Activated CD4-positive, alpha-beta memory T cell treated with anti-CD3 and anti-CD28 coated beads for 36 hours (primary cell): ENCODE data around the gene IFNL1. TPM values are rescaled to one million over a fixed set of nuclear protein-coding genes. Genes with fewer than 3 reads are reported as not detected.

Experiments
- CTCF ChIA-PET: fragments of 350-600 bp; sonication (Branson Sonifier 250); formaldehyde crosslinking; loops from one replicate; lab custom pipeline; 2021; ENCODE audit warnings: antibody characterized with exemption, inconsistent platforms; lab: Charles Lee
- POLR2A ChIA-PET: fragments of 350-600 bp; sonication (Branson Sonifier 250); formaldehyde crosslinking; loops from one replicate; lab custom pipeline; 2021; ENCODE audit warnings: antibody characterized with exemption; lab: Charles Lee
- DNase-seq: peaks from one replicate; pipeline ENCODE4 v3.0.0-alpha.2; 2020
- H3K27ac Mint-ChIP-seq: one replicate; pipeline ENCODE4 v1.8.0; 2021; ENCODE audit warnings: mixed read lengths
- H3K27me3 Mint-ChIP-seq: one replicate; pipeline ENCODE4 v1.8.0; 2021; ENCODE audit warnings: mixed read lengths
- H3K36me3 Mint-ChIP-seq: one replicate; pipeline ENCODE4 v1.8.0; 2021; ENCODE audit warnings: mixed read lengths
- H3K4me1 Mint-ChIP-seq: one replicate; pipeline ENCODE4 v1.8.0; 2021; ENCODE audit warnings: low read depth, mixed read lengths
- H3K4me3 Mint-ChIP-seq: one replicate; pipeline ENCODE4 v1.8.0; 2021; ENCODE audit warnings: mild to moderate bottlenecking, mixed read lengths
- H3K9me3 Mint-ChIP-seq: one replicate; pipeline ENCODE4 v1.8.0; 2021; ENCODE audit warnings: mixed read lengths
- intact Hi-C: fragments of 100-400 bp; cut with micrococcal nuclease; formaldehyde crosslinking; loops from one replicate; pipeline ENCODE4 v1.15.1; 2023
- total RNA-seq, 2 experiments: library from RNA; stranded (reverse); gene quantifications; one replicate each; pipeline ENCODE4 v1.2.3, GENCODE V29; 2021

IFNL1 gene
- total RNA-seq, 2 experiments from 2014 or later = 1.2 to 1.6 TPM

DNA sequence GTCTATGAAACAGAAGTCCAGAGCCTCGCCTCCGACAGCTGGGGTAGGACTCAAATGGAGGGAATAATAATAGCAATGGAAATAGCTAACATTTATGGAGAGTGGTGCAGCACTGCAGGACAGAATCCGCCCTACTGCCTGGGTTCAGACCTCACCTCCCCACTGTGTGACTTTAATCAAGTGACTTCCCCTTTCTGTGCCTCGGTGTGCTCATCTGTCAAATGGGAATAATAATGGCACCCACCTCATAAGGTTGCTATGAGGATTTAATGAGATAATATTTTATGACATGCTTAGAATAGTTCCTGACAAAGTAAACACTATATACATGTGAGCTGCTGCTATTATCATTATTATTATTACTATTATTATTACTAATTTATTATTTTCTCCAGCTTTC lies 21.3 kb downstream of the IFNL1 start:
- intact Hi-C loops = no loop called here
- Mint-ChIP-seq H3K4me3 (no peak overlapping the region), H3K36me3 (peaks cover 10% of the 10 kb centered on the region), H3K4me1 (peaks cover 17% of the 10 kb centered on the region), H3K27me3 (no peaks in the 10 kb centered on the region), H3K9me3 (no peaks in the 10 kb centered on the region), H3K27ac (no peak overlapping the region)
- ChIA-PET POLR2A (no interaction called here), CTCF (no interaction called here)
- no peak for DNase-seq

DNA sequence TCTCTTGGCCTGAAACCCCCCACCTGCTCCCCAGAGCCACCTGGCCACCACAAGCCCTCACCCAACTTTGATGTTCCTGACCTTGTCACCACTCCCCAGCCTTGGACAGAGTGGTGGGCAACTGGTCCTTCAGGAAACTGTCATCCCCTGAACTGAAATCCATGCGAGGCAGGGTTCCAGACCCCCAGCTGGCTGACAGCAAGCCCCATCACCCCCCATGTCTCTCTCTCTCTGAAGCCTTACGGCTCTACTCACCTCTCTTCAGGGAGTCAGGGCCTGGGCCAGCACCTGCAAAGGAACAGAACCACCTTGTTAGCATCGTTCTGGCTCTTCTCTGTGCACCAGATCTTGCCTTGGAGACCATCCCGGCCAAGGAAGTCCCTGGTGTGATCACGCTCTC lies 21.9 kb downstream of the IFNL1 start:
- Mint-ChIP-seq H3K36me3 (peaks cover 8% of the 10 kb centered on the region), H3K4me1 (peaks cover 19% of the 10 kb centered on the region), H3K9me3 (no peaks in the 10 kb centered on the region), H3K4me3 (no peak overlapping the region), H3K27me3 (no peaks in the 10 kb centered on the region), H3K27ac (no peak overlapping the region)
- intact Hi-C loops = no loop called here
- ChIA-PET CTCF (no interaction called here), POLR2A (no interaction called here)
- no peak for DNase-seq

DNA sequence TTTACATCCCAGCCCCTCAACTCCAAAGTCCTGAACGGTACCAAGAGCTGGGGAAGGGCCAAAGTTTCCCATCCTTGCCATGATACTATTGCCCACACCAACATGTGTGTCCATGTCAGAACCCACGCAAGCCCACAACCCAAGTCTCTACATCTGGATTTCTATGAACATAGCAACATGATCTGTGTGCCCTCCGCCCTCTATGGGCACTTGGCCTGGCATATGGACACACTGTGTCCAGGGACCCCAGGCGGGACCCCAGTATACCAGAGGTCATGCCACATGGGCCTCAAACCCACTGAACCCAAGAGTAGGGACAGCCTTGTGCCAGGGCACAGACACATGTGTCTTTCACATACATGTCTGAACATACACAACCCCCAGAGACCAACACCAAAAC lies 22.5 kb downstream of the IFNL1 start:
- no peaks in the 10 kb centered on the region for H3K9me3 Mint-ChIP-seq
- H3K4me1 Mint-ChIP-seq = peaks cover 21% of the 10 kb centered on the region
- POLR2A ChIA-PET = no interaction called here
- no peak overlapping the region for H3K27ac Mint-ChIP-seq
- CTCF ChIA-PET = interaction anchor here (0.6 kb wide), 1 partner anchor 357 kb away, joined by 3 read pairs; no protein-coding TSS in a partner anchor
- peak overlapping the region; percentile 54 for H3K4me3 Mint-ChIP-seq
- H3K27me3 Mint-ChIP-seq = no peaks in the 10 kb centered on the region
- H3K36me3 Mint-ChIP-seq = peaks cover 5% of the 10 kb centered on the region
- DNase-seq = no peak
- intact Hi-C loops = no loop called here

DNA sequence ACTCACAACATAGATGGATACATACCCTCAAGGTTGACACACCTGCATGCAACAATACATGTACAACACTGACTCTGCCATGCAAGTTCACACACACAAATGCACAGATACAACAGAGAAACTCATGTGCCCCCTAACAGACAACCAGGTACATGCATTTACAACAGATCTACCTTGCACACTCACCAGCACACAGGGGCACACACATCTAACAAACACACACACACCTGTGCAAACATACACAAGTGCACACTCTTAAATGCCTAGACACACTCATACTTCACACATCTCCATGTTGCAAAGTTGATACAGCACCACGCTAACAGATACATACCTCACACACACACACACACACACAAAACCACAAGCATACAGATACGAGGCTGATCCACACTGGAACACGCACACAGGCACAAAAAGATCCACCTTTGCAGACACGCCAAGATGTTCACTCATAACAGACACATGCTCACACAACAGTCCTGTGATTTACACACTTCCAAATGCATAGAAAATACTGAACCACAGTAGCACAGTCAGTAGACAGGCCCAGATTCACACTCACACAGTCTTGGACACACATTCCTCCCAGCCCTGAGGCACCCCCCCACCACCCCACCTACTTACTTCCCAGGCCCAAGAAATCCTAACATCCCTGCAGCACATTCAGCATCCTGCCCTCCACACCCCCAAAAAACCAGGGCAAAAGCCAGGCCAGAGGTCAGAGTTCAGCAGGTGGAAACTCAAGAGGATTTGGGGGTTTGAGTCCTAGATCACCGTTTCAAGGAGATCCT lies 23.1 kb downstream of the IFNL1 start:
- intact Hi-C loops = no loop called here
- Mint-ChIP-seq H3K27ac (no peak overlapping the region), H3K4me1 (peaks cover 21% of the 10 kb centered on the region), H3K36me3 (peaks cover 5% of the 10 kb centered on the region), H3K27me3 (no peaks in the 10 kb centered on the region), H3K9me3 (no peaks in the 10 kb centered on the region), H3K4me3 (peak overlapping the region; percentile 54)
- no peak for DNase-seq
- ChIA-PET POLR2A (no interaction called here), CTCF (interaction anchor here (0.6 kb wide), 1 partner anchor 358 kb away, joined by 3 read pairs; no protein-coding TSS in a partner anchor)

DNA sequence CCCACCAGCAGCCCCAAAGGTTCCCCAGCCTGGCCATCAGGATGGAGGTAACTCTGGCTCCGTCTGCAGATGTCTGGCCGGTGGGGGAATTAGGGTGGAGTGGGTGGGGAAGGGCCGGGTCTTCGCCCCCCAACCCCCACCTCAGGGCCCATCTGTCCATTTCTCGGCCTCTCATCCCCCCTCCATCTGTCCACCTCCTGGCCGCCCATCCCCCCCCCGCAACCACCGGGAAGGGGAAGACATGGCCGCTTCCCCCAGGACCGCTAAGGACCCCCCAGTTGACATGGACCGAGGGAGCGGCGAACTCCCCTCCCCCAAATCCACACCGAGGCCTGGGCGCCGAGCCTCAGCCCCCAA lies 23.7 kb downstream of the IFNL1 start:
- CTCF ChIA-PET = no interaction called here
- H3K27ac Mint-ChIP-seq = no peak overlapping the region

GRCh38 chr19:39321117-39321831 lies 25.1 kb downstream of the IFNL1 start:
- Mint-ChIP-seq H3K4me3 (peak overlapping the region; percentile 73), H3K36me3 (peaks cover 2% of the 10 kb centered on the region), H3K4me1 (peaks cover 21% of the 10 kb centered on the region), H3K27ac (peak overlapping the region; percentile 7), H3K27me3 (no peaks in the 10 kb centered on the region), H3K9me3 (no peaks in the 10 kb centered on the region)
- ChIA-PET POLR2A (no interaction called here), CTCF (no interaction called here)
- DNase-seq = no peak
- intact Hi-C loops = no loop called here

More for the DNA sequence above, 23.7 kb downstream of the IFNL1 start:
- no peak for DNase-seq
- intact Hi-C loops = no loop called here
- no peaks in the 10 kb centered on the region for H3K9me3 Mint-ChIP-seq
- no peaks in the 10 kb centered on the region for H3K27me3 Mint-ChIP-seq
- POLR2A ChIA-PET = no interaction called here
- peak overlapping the region; percentile 66 for H3K4me3 Mint-ChIP-seq
- peaks cover 21% of the 10 kb centered on the region for H3K4me1 Mint-ChIP-seq
- H3K36me3 Mint-ChIP-seq = peaks cover 4% of the 10 kb centered on the region

- POLR2A ChIA-PET = no interaction called here
- CTCF ChIA-PET = no interaction called here
Observed at GRCh38 chr19:39321832-39322176, 25.6 kb downstream of the IFNL1 start.

DNA sequence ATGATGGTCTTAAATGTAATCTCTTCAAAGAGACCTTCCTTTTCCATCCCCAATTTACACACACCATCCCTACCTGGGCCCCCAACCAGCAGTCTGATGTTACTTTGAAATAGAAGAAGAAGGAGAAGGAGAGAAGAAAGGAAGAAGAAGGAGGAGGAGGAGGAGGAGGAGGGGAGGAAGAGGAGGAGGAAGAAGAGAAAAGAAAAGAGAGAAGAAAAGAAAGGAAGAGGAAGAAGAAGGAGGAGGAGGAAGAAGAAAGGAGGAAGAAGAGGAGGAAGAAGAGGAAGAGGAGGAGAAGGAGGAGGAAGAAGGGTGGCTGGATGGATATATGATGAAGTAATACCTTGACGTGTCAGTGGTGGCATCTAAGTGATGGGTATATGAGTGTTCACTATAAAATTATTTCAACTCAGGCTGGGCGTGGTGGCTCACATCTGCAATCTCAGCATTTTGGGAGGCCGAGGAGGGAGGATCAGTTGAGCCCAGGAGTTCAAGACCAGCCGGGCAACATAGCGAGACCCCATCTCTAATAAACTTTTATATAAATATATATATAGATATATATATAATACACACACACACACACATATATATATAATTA lies 28.1 kb downstream of the IFNL1 start:
- Mint-ChIP-seq H3K36me3 (peaks cover 20% of the 10 kb centered on the region), H3K27ac (no peak overlapping the region), H3K4me3 (no peak overlapping the region), H3K4me1 (peaks cover 31% of the 10 kb centered on the region), H3K27me3 (no peaks in the 10 kb centered on the region), H3K9me3 (no peaks in the 10 kb centered on the region)
- CTCF ChIA-PET = interaction anchor here (1.0 kb wide), 1 partner anchor 202 kb away, joined by 5 read pairs; no protein-coding TSS in a partner anchor
- POLR2A ChIA-PET = no interaction called here
- intact Hi-C loops = no loop called here
- DNase-seq = no peak

More at GRCh38 chr19:39321832-39322176, 25.6 kb downstream of the IFNL1 start:
- H3K27ac Mint-ChIP-seq = no peak overlapping the region
- DNase-seq = no peak
- H3K9me3 Mint-ChIP-seq = no peaks in the 10 kb centered on the region
- H3K36me3 Mint-ChIP-seq = peaks cover 3% of the 10 kb centered on the region
- peak overlapping the region; percentile 73 for H3K4me3 Mint-ChIP-seq
- intact Hi-C loops = no loop called here
- peaks cover 23% of the 10 kb centered on the region for H3K4me1 Mint-ChIP-seq
- H3K27me3 Mint-ChIP-seq = no peaks in the 10 kb centered on the region

GRCh38 chr19:39325778-39326665 lies 29.8 kb downstream of the IFNL1 start:
- peak; percentile 24 for DNase-seq
- ChIA-PET POLR2A (interaction anchor here (1.0 kb wide), 1 partner anchor 10 kb away, joined by 3 read pairs; the partner anchor contains the start of gene GMFG), CTCF (interaction anchor here (0.8 to 3.0 kb wide), 7 partner anchors 9 to 204 kb away, joined by 3 to 21 read pairs (median 4); partner anchors contain the start of gene GMFG)
- Mint-ChIP-seq H3K36me3 (peaks cover 22% of the 10 kb centered on the region), H3K27me3 (no peaks in the 10 kb centered on the region), H3K4me3 (no peak overlapping the region), H3K27ac (peak overlapping the region; percentile 2), H3K4me1 (peaks cover 35% of the 10 kb centered on the region), H3K9me3 (no peaks in the 10 kb centered on the region)
- intact Hi-C loops = loop anchor here (5.0 kb wide), 1 partner anchor 204 kb away; no protein-coding TSS in a partner anchor

DNA sequence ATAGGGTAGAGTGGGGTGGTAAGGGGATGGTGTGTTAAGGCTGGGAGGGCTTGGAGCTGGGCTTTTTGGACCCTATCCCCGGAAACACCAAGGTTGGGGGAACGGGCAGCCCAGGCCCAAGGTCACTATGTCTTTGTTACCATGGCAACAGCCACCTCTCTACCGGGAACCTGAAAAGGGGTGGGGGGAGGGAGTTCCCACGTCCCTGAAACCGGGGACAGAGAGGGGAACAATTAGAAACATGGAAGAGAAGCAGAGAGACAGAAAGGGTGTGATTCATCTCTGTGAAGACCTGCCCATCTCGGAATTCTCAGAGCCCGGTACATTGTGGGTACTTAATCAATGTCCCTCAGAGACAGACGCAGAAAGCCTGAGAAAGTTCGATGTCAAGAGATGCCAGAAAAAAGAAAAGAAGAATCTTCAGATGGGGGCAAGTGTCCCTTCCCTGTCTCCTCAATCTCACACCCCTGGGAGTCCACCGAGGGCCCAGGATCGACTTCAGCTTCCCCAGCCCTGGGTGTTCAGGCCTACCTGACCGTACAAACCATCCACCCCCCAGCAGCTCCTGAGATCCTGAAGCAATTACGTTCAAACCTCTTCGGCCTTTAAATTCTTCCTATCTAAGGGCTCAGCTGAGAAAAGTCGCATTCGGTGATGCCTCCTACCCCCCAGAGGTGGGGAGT lies 31.3 kb downstream of the IFNL1 start:
- Mint-ChIP-seq H3K27me3 (no peaks in the 10 kb centered on the region), H3K9me3 (no peaks in the 10 kb centered on the region), H3K36me3 (peaks cover 25% of the 10 kb centered on the region), H3K27ac (no peak overlapping the region), H3K4me1 (peaks cover 36% of the 10 kb centered on the region), H3K4me3 (no peak overlapping the region)
- ChIA-PET CTCF (interaction anchor here (0.5 to 3.0 kb wide), 22 partner anchors 8 to 365 kb away, joined by 3 to 21 read pairs (median 4); partner anchors contain the start of genes GMFG, PLEKHG2 and SAMD4B), POLR2A (no interaction called here)
- no peak for DNase-seq
- intact Hi-C loops = loop anchor here (1.0 to 5.0 kb wide), 2 partner anchors 115 to 205 kb away; no protein-coding TSS in a partner anchor
